ENCODE measurements around the gene SSTR4.

SSTR4 gene

GRCh38 chr20:23085436-23086055 is 50.4 kb downstream of the SSTR4 start:
- TF ChIP-seq, protein P1, sequence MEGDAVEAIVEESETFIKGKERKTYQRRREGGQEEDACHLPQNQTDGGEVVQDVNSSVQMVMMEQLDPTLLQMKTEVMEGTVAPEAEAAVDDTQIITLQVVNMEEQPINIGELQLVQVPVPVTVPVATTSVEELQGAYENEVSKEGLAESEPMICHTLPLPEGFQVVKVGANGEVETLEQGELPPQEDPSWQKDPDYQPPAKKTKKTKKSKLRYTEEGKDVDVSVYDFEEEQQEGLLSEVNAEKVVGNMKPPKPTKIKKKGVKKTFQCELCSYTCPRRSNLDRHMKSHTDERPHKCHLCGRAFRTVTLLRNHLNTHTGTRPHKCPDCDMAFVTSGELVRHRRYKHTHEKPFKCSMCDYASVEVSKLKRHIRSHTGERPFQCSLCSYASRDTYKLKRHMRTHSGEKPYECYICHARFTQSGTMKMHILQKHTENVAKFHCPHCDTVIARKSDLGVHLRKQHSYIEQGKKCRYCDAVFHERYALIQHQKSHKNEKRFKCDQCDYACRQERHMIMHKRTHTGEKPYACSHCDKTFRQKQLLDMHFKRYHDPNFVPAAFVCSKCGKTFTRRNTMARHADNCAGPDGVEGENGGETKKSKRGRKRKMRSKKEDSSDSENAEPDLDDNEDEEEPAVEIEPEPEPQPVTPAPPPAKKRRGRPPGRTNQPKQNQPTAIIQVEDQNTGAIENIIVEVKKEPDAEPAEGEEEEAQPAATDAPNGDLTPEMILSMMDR (IDR thresholded peaks at IDR 0.05; ENCODE audit: insufficient read depth, missing control alignments): no peak
- no peak for DNase-seq (ENCODE audit: insufficient read length, low spot score)
- FAIRE-seq: no peak

DNA sequence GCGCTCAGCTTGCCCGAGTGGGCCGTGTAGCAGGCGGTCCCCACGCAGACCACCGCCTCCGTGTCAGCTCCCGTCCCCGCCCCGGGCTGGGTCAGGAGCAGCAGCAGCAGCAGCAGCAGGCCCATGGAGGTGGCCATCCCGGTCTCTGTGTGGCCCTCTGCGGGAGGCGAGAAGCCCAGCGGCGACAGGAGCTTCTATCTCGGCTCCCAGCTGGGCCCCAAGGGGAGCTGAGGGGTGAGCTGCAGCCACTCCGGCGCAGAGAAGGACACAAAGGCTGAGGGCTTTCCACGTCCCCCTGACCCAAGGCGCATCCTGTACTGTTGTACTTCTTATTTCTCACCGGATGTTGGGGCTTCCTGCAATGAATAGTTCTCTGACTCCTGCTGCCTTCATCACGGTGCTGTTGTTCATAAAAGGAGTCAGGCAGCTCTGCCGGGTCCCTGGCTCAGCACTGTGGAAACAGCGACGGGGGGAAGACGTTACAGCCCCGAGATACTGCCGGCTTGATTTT is 51.0 kb downstream of the SSTR4 start, which contains the start of gene CD93:
CD93 (minus strand) TSS at position 269 of the 511 bp plus-strand sequence; CDS start at position 137, 132 bp downstream.
- TF ChIP-seq, protein P1 (IDR thresholded peaks at IDR 0.05; ENCODE audit: insufficient read depth, missing control alignments): no peak
- no peak for FAIRE-seq

GRCh38 chr20:23086931-23087411 is 51.9 kb downstream of the SSTR4 start:
- DNase-seq (ENCODE audit: insufficient read length, low spot score): no peak
- FAIRE-seq: no peak
- TF ChIP-seq, protein P1 (IDR thresholded peaks at IDR 0.05; ENCODE audit: insufficient read depth, missing control alignments): no peak

More for the DNA sequence above, 51.0 kb downstream of the SSTR4 start, which contains the start of gene CD93:
- DNase-seq (ENCODE audit: insufficient read length, low spot score): no peak

GRCh38 chr20:23087587-23088251 is 52.6 kb downstream of the SSTR4 start:
- no peak for DNase-seq (ENCODE audit: insufficient read length, low spot score)
- FAIRE-seq: no peak
- TF ChIP-seq, protein P1 (IDR thresholded peaks at IDR 0.05; ENCODE audit: insufficient read depth, missing control alignments): no peak
